H1 (cell line): ENCODE results near the gene ERC1. TPM values are rescaled to one million over a fixed set of nuclear protein-coding genes. Genes with fewer than 3 reads are reported as not detected.

Experiments used
- CTCF ChIA-PET: fragments of 300-600 bp; sonication (Branson Sonifier 250); formaldehyde crosslinking; loops from one replicate; lab custom pipeline; 2021; ENCODE audit not compliant: partially characterized antibody; lab: Charles Lee
- POLR2A ChIA-PET: fragments of 300-600 bp; sonication (Branson Sonifier 250); formaldehyde crosslinking; loops from one replicate; lab custom pipeline; 2021; ENCODE audit warnings: inconsistent platforms; ENCODE audit not compliant: partially characterized antibody; lab: Charles Lee
- DNase-seq, 2 experiments: peaks; one replicate each; pipeline versions ENCODE4 v3.0.0 to v3.0.0-alpha.2; 2010 to 2022; ENCODE audit warnings: low spot score in 2 of 2, low read depth in 1 of 2, mixed read lengths in 1 of 2
- FAIRE-seq: peaks from 2 replicates; lab custom pipeline; 2011; peaks lifted over from hg19 to GRCh38; lab: Jason Lieb, UNC
- H2AFZ ChIP-seq: 2 replicates; pipeline ENCODE4 v1.8.1; 2012; ENCODE audit warnings: low read length, inconsistent platforms
- H2AK5ac ChIP-seq: 2 replicates; pipeline ENCODE4 v1.6.1; 2013; ENCODE audit warnings: low read depth, low read length
- H2BK120ac ChIP-seq: replicated peaks from 2 replicates; pipeline ENCODE3; 2013; ENCODE audit warnings: low read depth, low read length, inconsistent platforms
- H2BK12ac ChIP-seq: 2 replicates; pipeline ENCODE4 v1.6.1; 2013; ENCODE audit warnings: low read depth, low read length
- H2BK15ac ChIP-seq: 2 replicates; pipeline ENCODE4 v1.6.1; 2013; ENCODE audit warnings: low read length
- H2BK20ac ChIP-seq: 2 replicates; pipeline ENCODE4 v1.6.1; 2013; ENCODE audit warnings: low read length
- H2BK5ac ChIP-seq: 2 replicates; pipeline ENCODE4 v1.6.1; 2013; ENCODE audit warnings: low read depth, low read length
- H3K14ac ChIP-seq: 2 replicates; pipeline ENCODE4 v1.6.1; 2013; ENCODE audit warnings: inconsistent platforms; ENCODE audit not compliant: insufficient read length
- H3K18ac ChIP-seq: 2 replicates; pipeline ENCODE4 v1.6.1; 2013; ENCODE audit warnings: low read length; ENCODE audit errors: extremely low read depth
- H3K23ac ChIP-seq: 2 replicates; pipeline ENCODE4 v1.6.1; 2013; ENCODE audit warnings: inconsistent platforms; ENCODE audit not compliant: insufficient read length
- H3K23me2 ChIP-seq: 2 replicates; pipeline ENCODE4 v1.6.1; 2013; ENCODE audit warnings: low read depth, low read length
- H3K27ac ChIP-seq: 2 replicates; pipeline ENCODE4 v1.6.1; 2011; ENCODE audit warnings: low read depth, low read length, inconsistent platforms
- H3K27me3 ChIP-seq, 4 experiments: replicated peaks in 1 of 4; 1 replicate in 1 of 4; 2 replicates in 3 of 4; pipeline versions ENCODE4 v1.6.1 to v1.8.1; 2011 to 2013; ENCODE audit warnings: low read length in 3 of 4, mild to moderate bottlenecking in 3 of 4, inconsistent platforms in 2 of 4, mixed read lengths in 2 of 4, moderate library complexity in 1 of 4; ENCODE audit not compliant: control insufficient read depth in 3 of 4, insufficient read depth in 3 of 4; ENCODE audit errors: extremely low read depth in 1 of 4
- H3K36me3 ChIP-seq, 4 experiments: 2 replicates each; pipeline versions ENCODE4 v1.6.1 to v1.8.1; 2011 to 2013; ENCODE audit warnings: mild to moderate bottlenecking in 4 of 4, low read length in 3 of 4, moderate library complexity in 2 of 4, control low read depth in 1 of 4, inconsistent platforms in 1 of 4; ENCODE audit not compliant: insufficient read depth in 4 of 4, control insufficient read depth in 2 of 4
- H3K4ac ChIP-seq: replicated peaks from 2 replicates; pipeline ENCODE3; 2013; ENCODE audit warnings: low read length, low read depth, mixed read lengths, inconsistent platforms; ENCODE audit not compliant: insufficient read length
- H3K4me1 ChIP-seq, 4 experiments: replicated peaks in 1 of 4; 1 replicate in 1 of 4; 2 replicates in 3 of 4; pipeline versions ENCODE4 v1.6.1 to v1.8.1; 2011 to 2013; ENCODE audit warnings: low read length in 3 of 4, inconsistent platforms in 2 of 4, mixed read lengths in 1 of 4; ENCODE audit not compliant: insufficient read depth in 4 of 4, control insufficient read depth in 3 of 4
- H3K4me2 ChIP-seq, 2 experiments: 2 replicates each; pipeline versions ENCODE4 v1.6.1 to v1.8.1; 2011 to 2013; ENCODE audit warnings: low read depth in 2 of 2, low read length in 2 of 2, control low read depth in 1 of 2, inconsistent platforms in 1 of 2, mild to moderate bottlenecking in 1 of 2; ENCODE audit not compliant: insufficient read depth in 1 of 2
- H3K4me3 ChIP-seq, 4 experiments: fragments of 200-600, 300-600 bp in 1 of 4; sonication (generic), shearing (Covaris generic), sonication (Bioruptor Twin) in 1 of 4; 2 replicates each; pipeline versions ENCODE4 v1.5.1 to v1.8.1; 2011 to 2016; ENCODE audit warnings: low read length in 4 of 4, low read depth in 3 of 4, control low read depth in 2 of 4, inconsistent platforms in 2 of 4, mild to moderate bottlenecking in 2 of 4, mixed read lengths in 1 of 4, moderate library complexity in 1 of 4; ENCODE audit not compliant: insufficient read depth in 2 of 4; ENCODE audit errors: extremely low read depth in 1 of 4
- H3K56ac ChIP-seq: replicated peaks from 2 replicates; pipeline ENCODE3; 2013; ENCODE audit warnings: low read depth, mild to moderate bottlenecking, mixed read lengths, low read length, inconsistent platforms; ENCODE audit not compliant: insufficient read length
- H3K79me1 ChIP-seq: 2 replicates; pipeline ENCODE4 v1.6.1; 2013; ENCODE audit warnings: low read depth, low read length, control low read depth
- H3K79me2 ChIP-seq, 2 experiments: 2 replicates each; pipeline versions ENCODE4 v1.6.1 to v1.8.1; 2012 to 2013; ENCODE audit warnings: low read length in 2 of 2, mild to moderate bottlenecking in 2 of 2, inconsistent platforms in 1 of 2; ENCODE audit not compliant: insufficient read depth in 2 of 2, control insufficient read depth in 1 of 2
- H3K9ac ChIP-seq, 4 experiments: replicated peaks in 1 of 4; 1 replicate in 1 of 4; 2 replicates in 3 of 4; pipeline versions ENCODE4 v1.6.1 to v1.8.1; 2011 to 2013; ENCODE audit warnings: low read depth in 3 of 4, low read length in 3 of 4, control low read depth in 2 of 4, mild to moderate bottlenecking in 2 of 4, moderate library complexity in 2 of 4, inconsistent platforms in 1 of 4; ENCODE audit errors: extremely low read depth in 1 of 4
- H3K9me3 ChIP-seq, 2 experiments: 2 replicates each; pipeline versions ENCODE4 v1.6.1 to v1.8.1; 2012 to 2013; ENCODE audit warnings: mild to moderate bottlenecking in 2 of 2, moderate library complexity in 2 of 2, control low read depth in 1 of 2, inconsistent platforms in 1 of 2, low read depth in 1 of 2, low read length in 1 of 2, mixed read lengths in 1 of 2; ENCODE audit not compliant: insufficient read depth in 2 of 2
- H4K20me1 ChIP-seq, 2 experiments: replicated peaks in 1 of 2; 2 replicates each; pipeline versions ENCODE3 to v1.8.1; 2011 to 2013; ENCODE audit warnings: inconsistent platforms in 2 of 2, low read length in 2 of 2, mild to moderate bottlenecking in 1 of 2; ENCODE audit not compliant: insufficient read depth in 2 of 2, control insufficient read depth in 1 of 2
- H4K5ac ChIP-seq: 2 replicates; pipeline ENCODE4 v1.6.1; 2013; ENCODE audit warnings: low read length, low read depth, mixed read lengths, inconsistent platforms; ENCODE audit not compliant: insufficient read length
- H4K8ac ChIP-seq: 2 replicates; pipeline ENCODE4 v1.8.0; 2013; ENCODE audit warnings: mild to moderate bottlenecking, moderate library complexity, low read length, inconsistent platforms; ENCODE audit not compliant: insufficient read depth; ENCODE audit errors: extremely low read depth
- H4K91ac ChIP-seq: replicated peaks from 2 replicates; pipeline ENCODE3; 2013; ENCODE audit warnings: low read length, mixed read lengths, inconsistent platforms; ENCODE audit not compliant: insufficient read length
- CBX8 ChIP-seq: fragments of 300-800, 300-1000 bp; sonication (generic); IDR thresholded peaks from 2 replicates; pipeline ENCODE4 v1.7.1; 2016; ENCODE audit warnings: low read depth, low read length, borderline replicate concordance
- JUN ChIP-seq: IDR thresholded peaks from 2 replicates; pipeline ENCODE4 v1.6.1; 2011; ENCODE audit warnings: low read depth, mild to moderate bottlenecking, improper control_type of control experiment, low read length
- KDM1A ChIP-seq: fragments of 200-600, 300-600 bp; sonication (generic); IDR thresholded peaks from 2 replicates; pipeline ENCODE4 v1.7.1; 2016; ENCODE audit warnings: mild to moderate bottlenecking, low read length, borderline replicate concordance
- MAFK ChIP-seq: IDR thresholded peaks from 2 replicates; pipeline ENCODE4 v1.6.1; 2012; ENCODE audit warnings: low read depth, mild to moderate bottlenecking, improper control_type of control experiment, low read length
- NANOG ChIP-seq: IDR thresholded peaks from 2 replicates; pipeline ENCODE4 v1.6.1; 2011; ENCODE audit warnings: low read length, low read depth, mild to moderate bottlenecking, inconsistent platforms; ENCODE audit not compliant: insufficient read depth, poor library complexity, severe bottlenecking
- POLR2A ChIP-seq, 2 experiments: IDR thresholded peaks; 1 replicate in 1 of 2; 2 replicates in 1 of 2; pipeline ENCODE4 v1.6.1; 2011; ENCODE audit warnings: low read depth in 2 of 2, low read length in 2 of 2, mild to moderate bottlenecking in 2 of 2; ENCODE audit errors: control extremely low read depth in 1 of 2
- POLR2AphosphoS5 ChIP-seq: IDR thresholded peaks from 2 replicates; pipeline ENCODE4 v1.6.1; 2011; ENCODE audit warnings: low read depth, low read length
- POU5F1 ChIP-seq: IDR thresholded peaks from 2 replicates; pipeline ENCODE4 v1.6.1; 2011; ENCODE audit warnings: low read depth, mild to moderate bottlenecking, low read length, moderate library complexity
- SIN3A ChIP-seq, 2 experiments: IDR thresholded peaks in 1 of 2; conservative IDR thresholded peaks in 1 of 2; 2 replicates each; pipeline ENCODE4 v1.6.1; 2011 to 2012; ENCODE audit warnings: low read length in 2 of 2, improper control_type of control experiment in 1 of 2, low read depth in 1 of 2, mild to moderate bottlenecking in 1 of 2
- SP1 ChIP-seq: IDR thresholded peaks from 2 replicates; pipeline ENCODE4 v1.6.1; 2011; ENCODE audit warnings: low read depth, low read length
- SUZ12 ChIP-seq: fragments of 200-600 bp; sonication (generic); IDR thresholded peaks from 2 replicates; pipeline ENCODE4 v1.6.1; 2012; ENCODE audit warnings: mild to moderate bottlenecking, inconsistent platforms, low read length, moderate library complexity, mixed read lengths
- TAF1 ChIP-seq: IDR thresholded peaks from 2 replicates; pipeline ENCODE4 v1.6.1; 2011; ENCODE audit warnings: mild to moderate bottlenecking, low read depth, low read length
- TEAD4 ChIP-seq: IDR thresholded peaks from 2 replicates; pipeline ENCODE4 v1.6.1; 2012; ENCODE audit warnings: low read depth, low read length, inconsistent platforms, mixed read lengths
- USF2 ChIP-seq: IDR thresholded peaks from 2 replicates; pipeline ENCODE4 v1.6.1; 2011; ENCODE audit warnings: low read length, improper control_type of control experiment
- YY1 ChIP-seq: IDR thresholded peaks from 2 replicates; pipeline ENCODE4 v1.6.1; 2011; ENCODE audit warnings: low read depth, mild to moderate bottlenecking, low read length
- polyA plus RNA-seq, 7 experiments: library from polyadenylated mRNA; depleted of rRNA in 3 of 7; stranded (reverse) in 5 of 7; unstranded in 2 of 7; fragments of >200 nt in 5 of 7; fragments of 200-250 nt in 2 of 7; gene quantifications; 1 replicate in 5 of 7; 2 replicates in 1 of 7; 4 replicates in 1 of 7; pipeline versions ENCODE4 v1.2.1 to v1.2.3, GENCODE V29; 2011 to 2013; ENCODE audit warnings: missing spikeins in 2 of 7, mixed read lengths in 2 of 7
- total RNA-seq: library from RNA; stranded (reverse); fragmentation: NEBNext Ultra II Directional; extraction: Animal tissue kit (Norgen Biotek cat#: 25700); gene quantifications from 2 replicates; pipeline ENCODE4 v1.2.1, GENCODE V29; 2021

The ERC1 gene
- total and polyA plus RNA-seq, 2 of the 8 experiments (the other 6 are each of a cell fraction or from before 2014, with no cell fraction given): 7.8 to 45.7 TPM

GRCh38 chr12:1391722-1392121 is 400.7 kb downstream of the ERC1 start:
- Histone ChIP-seq H3K27ac (no peak overlapping the region), H2BK15ac (no peak overlapping the region), H3K4me3 (no peak overlapping the region), H3K79me1 (no peaks in the 10 kb centered on the region), H3K23me2 (no peaks in the 10 kb centered on the region), H2BK20ac (no peak overlapping the region), H3K18ac (no peak overlapping the region), H3K9ac (no peak overlapping the region), H3K79me2 (no peaks in the 10 kb centered on the region), H4K20me1 (no peaks in the 10 kb centered on the region), H2AFZ (no peak overlapping the region), H3K27me3 (no peaks in the 10 kb centered on the region), H2BK12ac (no peak overlapping the region), H3K9me3 (peaks cover 29 to 60% of the 10 kb centered on the region in 2 experiments), H4K8ac (no peak overlapping the region), H2AK5ac (no peak overlapping the region), H4K91ac (no peak overlapping the region), H3K4ac (no peak overlapping the region), H2BK5ac (no peak overlapping the region), H3K36me3 (peaks cover 0 to 30% (median 5%) of the 10 kb centered on the region in 4 experiments; a peak in 3 of 8 replicates), H3K4me1 (no peaks in the 10 kb centered on the region), H4K5ac (no peak overlapping the region), H3K4me2 (no peak overlapping the region), H3K23ac (no peak overlapping the region), H2BK120ac (no peak overlapping the region), H3K56ac (no peak overlapping the region), H3K14ac (no peak overlapping the region)
- DNase-seq: no peak
- no peak for FAIRE-seq
- ChIA-PET CTCF (no interaction called here), POLR2A (interaction anchor here (1.0 kb wide), 1 partner anchor 66 kb away, joined by 3 read pairs; no protein-coding TSS in a partner anchor)
- TF ChIP-seq SP1: no peak
- no peak for TF ChIP-seq YY1
- no peak for TF ChIP-seq SIN3A (conservative IDR thresholded peaks at IDR 0.05 in 1 of 2, IDR thresholded peaks at IDR 0.05 in 1 of 2; ENCODE audit: low read depth in 1 of 2, low read length in 2 of 2)
- no peak for TF ChIP-seq KDM1A
- no peak for TF ChIP-seq USF2
- TF ChIP-seq SUZ12: no peak
- TF ChIP-seq TAF1: no peak
- no peak for TF ChIP-seq JUN
- TF ChIP-seq POLR2AphosphoS5: no peak
- no peak for TF ChIP-seq CBX8
- TF ChIP-seq POU5F1: no peak
- TF ChIP-seq POLR2A (IDR thresholded peaks at IDR 0.05; ENCODE audit: control extremely low read depth in 1 of 2, low read depth in 2 of 2, low read length in 2 of 2): no peak
- TF ChIP-seq TEAD4: no peak
- TF ChIP-seq NANOG: no peak
- TF ChIP-seq MAFK: no peak
